HCT116 (cell line): ENCODE data around the gene TCF7L2. TPM values are rescaled to one million over a fixed set of nuclear protein-coding genes. Genes with fewer than 3 reads are reported as not detected.

Experiments
- ATAC-seq: fragments of 200-7000 bp; cut with Tn5 transposase; 2 replicates; pipeline ENCODE4 v1.9.1; 2020; ENCODE audit warnings: mild to moderate bottlenecking, moderate library complexity
- BruUV-seq: library from RNA; stranded (reverse); fragments of 400-500 nt; replicated peaks from 2 replicates; lab custom pipeline; 2021; lab: Mats Ljungman, UMichigan
- CTCF ChIA-PET: fragments of 300-600 bp; sonication (Branson Sonifier 250); formaldehyde crosslinking; loops from one replicate; lab custom pipeline; 2021; ENCODE audit warnings: antibody characterized with exemption; lab: Charles Lee
- POLR2A ChIA-PET: fragments of 300-600, 350-600 bp; sonication (Branson Sonifier 250); formaldehyde crosslinking; loops from one replicate; lab custom pipeline; 2021; ENCODE audit warnings: antibody characterized with exemption; lab: Charles Lee
- RAD21 ChIA-PET, 2 experiments: fragments of 300-600 bp; sonication (Branson Sonifier 250); formaldehyde crosslinking; loops; one replicate each; lab custom pipeline; 2023; ENCODE audit warnings: low total read pairs in 2 of 2; ENCODE audit not compliant: uncharacterized antibody in 2 of 2, unreplicated experiment in 2 of 2, low non-redundant PET in 1 of 2; lab: Charles Lee
- DNase-seq: peaks from one replicate; pipeline ENCODE4 v3.0.0-alpha.2; 2010; ENCODE audit warnings: low read depth, low spot score
- H2AFZ ChIP-seq: fragments of 200-600 bp; shearing (Covaris generic), sonication (generic); 2 replicates; pipeline ENCODE4 v1.6.1; 2017; ENCODE audit warnings: low read depth, mixed run types, mixed read lengths, antibody characterized with exemption, low read length; ENCODE audit not compliant: poor library complexity, severe bottlenecking
- H3K27ac ChIP-seq: 2 replicates; pipeline ENCODE4 v1.5.1; 2012; ENCODE audit warnings: low read depth, low read length
- H3K27me3 ChIP-seq: fragments of 200-600 bp; sonication (generic); 2 replicates; pipeline ENCODE4 v1.6.1; 2016; ENCODE audit warnings: mixed run types, low read length, mixed read lengths; ENCODE audit not compliant: insufficient read depth
- H3K36me3 ChIP-seq, 2 experiments: fragments of 200-500 bp in 1 of 2; fragments of 200-600 bp in 1 of 2; sonication (Bioruptor generic) in 1 of 2; sonication (generic) in 1 of 2; 2 replicates each; pipeline versions ENCODE4 v1.5.1 to v1.6.1; 2014 to 2016; ENCODE audit warnings: low read length in 2 of 2, inconsistent platforms in 1 of 2, mixed read lengths in 1 of 2, mixed run types in 1 of 2; ENCODE audit not compliant: insufficient read depth in 2 of 2, control insufficient read depth in 1 of 2
- H3K4me1 ChIP-seq, 2 experiments: fragments of 200-600 bp in 1 of 2; sonication (generic) in 1 of 2; 2 replicates each; pipeline versions ENCODE4 v1.5.1 to v1.6.1; 2012 to 2017; ENCODE audit warnings: low read length in 2 of 2, inconsistent platforms in 1 of 2, mild to moderate bottlenecking in 1 of 2, mixed read lengths in 1 of 2, mixed run types in 1 of 2, moderate library complexity in 1 of 2; ENCODE audit not compliant: insufficient read depth in 2 of 2, control insufficient read depth in 1 of 2
- H3K4me2 ChIP-seq: fragments of 200-600 bp; sonication (generic); 2 replicates; pipeline ENCODE4 v1.6.1; 2017; ENCODE audit warnings: mixed run types, low read length, mixed read lengths
- H3K4me3 ChIP-seq, 2 experiments: fragments of 200-600 bp in 1 of 2; sonication (generic) in 1 of 2; replicated peaks in 1 of 2; 2 replicates each; pipeline ENCODE4 v1.5.1; 2011 to 2016; ENCODE audit warnings: low read length in 2 of 2, control low read depth in 1 of 2, low read depth in 1 of 2, mild to moderate bottlenecking in 1 of 2, mixed read lengths in 1 of 2, mixed run types in 1 of 2
- H3K79me2 ChIP-seq: fragments of 200-600 bp; sonication (generic); 2 replicates; pipeline ENCODE4 v1.6.1; 2017; ENCODE audit warnings: mild to moderate bottlenecking, mixed run types, low read length, moderate library complexity, mixed read lengths; ENCODE audit not compliant: insufficient read depth
- H3K9ac ChIP-seq: fragments of 200-600 bp; sonication (generic); 2 replicates; pipeline ENCODE4 v1.6.1; 2016; ENCODE audit warnings: low read length, mixed read lengths
- H3K9me2 ChIP-seq: fragments of 200-600 bp; sonication (generic), shearing (Covaris generic); 2 replicates; pipeline ENCODE4 v1.6.1; 2017; ENCODE audit warnings: mixed run types, mild to moderate bottlenecking, moderate library complexity; ENCODE audit not compliant: insufficient read depth
- H3K9me3 ChIP-seq, 2 experiments: fragments of 200-500 bp in 1 of 2; fragments of 200-600 bp in 1 of 2; sonication (Bioruptor generic) in 1 of 2; sonication (generic) in 1 of 2; 2 replicates each; pipeline ENCODE4 v1.6.1; 2014 to 2017; ENCODE audit warnings: low read length in 2 of 2, mixed read lengths in 2 of 2, inconsistent platforms in 1 of 2, low read depth in 1 of 2, mild to moderate bottlenecking in 1 of 2, mixed run types in 1 of 2, moderate library complexity in 1 of 2; ENCODE audit not compliant: control insufficient read depth in 1 of 2, insufficient read depth in 1 of 2
- H4K20me1 ChIP-seq: fragments of 200-600 bp; sonication (generic), shearing (Covaris generic); 2 replicates; pipeline ENCODE4 v1.6.1; 2017; ENCODE audit warnings: mixed run types, mild to moderate bottlenecking, moderate library complexity; ENCODE audit not compliant: insufficient read depth
- CEBPB ChIP-seq: IDR thresholded peaks from 2 replicates; pipeline ENCODE4 v1.6.1; 2012; ENCODE audit warnings: low read depth
- ELF1 ChIP-seq: IDR thresholded peaks from 2 replicates; pipeline ENCODE4 v1.6.1; 2012; ENCODE audit warnings: low read depth, borderline replicate concordance
- EZH2 ChIP-seq: fragments of 200-600 bp; sonication (generic); IDR thresholded peaks from 2 replicates; pipeline ENCODE4 v1.6.1; 2017; ENCODE audit warnings: antibody characterized with exemption, mixed run types
- EZH2phosphoT487 ChIP-seq: fragments of 200-600 bp; IDR thresholded peaks from 2 replicates; pipeline ENCODE4 v1.6.1; 2018; ENCODE audit warnings: antibody characterized with exemption, borderline replicate concordance
- FOSL1 ChIP-seq: IDR thresholded peaks from 2 replicates; pipeline ENCODE4 v1.6.1; 2012; ENCODE audit warnings: low read depth
- POLR2A ChIP-seq: IDR thresholded peaks from 2 replicates; pipeline ENCODE4 v1.7.0; 2011; ENCODE audit warnings: borderline replicate concordance; ENCODE audit not compliant: insufficient read depth, insufficient read length; ENCODE audit errors: extremely low read depth
- POLR2AphosphoS5 ChIP-seq: IDR thresholded peaks from 2 replicates; pipeline ENCODE4 v1.6.1; 2011; ENCODE audit warnings: mild to moderate bottlenecking, low read depth, low read length, moderate library complexity
- RAD21 ChIP-seq: IDR thresholded peaks from 2 replicates; pipeline ENCODE4 v1.6.1; 2012; ENCODE audit warnings: low read depth, mild to moderate bottlenecking
- REST ChIP-seq: IDR thresholded peaks from 2 replicates; pipeline ENCODE4 v1.6.1; 2012; ENCODE audit warnings: low read depth
- SIN3A ChIP-seq: IDR thresholded peaks from 2 replicates; pipeline ENCODE4 v1.6.1; 2012; ENCODE audit warnings: low read depth
- SP1 ChIP-seq: IDR thresholded peaks from 2 replicates; pipeline ENCODE4 v1.6.1; 2012; ENCODE audit warnings: low read depth
- SRF ChIP-seq: IDR thresholded peaks from 2 replicates; pipeline ENCODE4 v1.6.1; 2012; ENCODE audit warnings: low read depth
- TCF7L2 ChIP-seq: IDR thresholded peaks from 2 replicates; pipeline ENCODE4 v1.7.0; 2011; ENCODE audit warnings: borderline replicate concordance, inconsistent platforms; ENCODE audit not compliant: insufficient read depth, insufficient read length; ENCODE audit errors: extremely low read depth
- YY1 ChIP-seq: IDR thresholded peaks from 2 replicates; pipeline ENCODE4 v1.6.1; 2011; ENCODE audit warnings: low read length, low read depth, moderate library complexity, mild to moderate bottlenecking; ENCODE audit not compliant: insufficient replicate concordance; ENCODE audit errors: extremely low read depth
- ZBTB33 ChIP-seq: IDR thresholded peaks from 2 replicates; pipeline ENCODE4 v1.6.1; 2011; ENCODE audit warnings: mild to moderate bottlenecking, low read length, moderate library complexity; ENCODE audit not compliant: insufficient replicate concordance; ENCODE audit errors: extremely low read depth
- ZFX ChIP-seq: fragments of 450-650 bp; IDR thresholded peaks from 2 replicates; pipeline ENCODE4 v1.6.1; 2017
- ZNF274 ChIP-seq: fragments of 200-500 bp; sonication (Bioruptor generic); IDR thresholded peaks from 2 replicates; pipeline ENCODE4 v1.6.1; 2014; ENCODE audit warnings: mild to moderate bottlenecking, low read depth, low read length, inconsistent platforms
- intact Hi-C: fragments of 100-400 bp; cut with micrococcal nuclease; formaldehyde crosslinking; loops from 2 replicates; pipeline ENCODE4 v1.10.0; 2022
- total RNA-seq: library from RNA; stranded (reverse); gene quantifications from one replicate; pipeline ENCODE4 v1.2.1, GENCODE V29; 2021; ENCODE audit not compliant: unreplicated experiment
- TF ChIP-seq, protein P1 (sequence below), 3 experiments: fragments of 200-600 bp in 1 of 3; sonication (generic) in 1 of 3; IDR thresholded peaks in 2 of 3; conservative IDR thresholded peaks in 1 of 3; 2 replicates each; pipeline ENCODE4 v1.5.1; 2012 to 2017; ENCODE audit warnings: low read depth in 2 of 3, low read length in 2 of 3, antibody characterized with exemption in 1 of 3, borderline replicate concordance in 1 of 3, control low read depth in 1 of 3, mild to moderate bottlenecking in 1 of 3, mixed read lengths in 1 of 3, mixed run types in 1 of 3, moderate library complexity in 1 of 3; ENCODE audit not compliant: insufficient read depth in 1 of 3
- TF ChIP-seq, protein P2 (sequence below): IDR thresholded peaks from 2 replicates; pipeline ENCODE4 v1.6.1; 2012

Gene TCF7L2
- total RNA-seq, 1 experiment from 2014 or later = 164 TPM

DNA sequence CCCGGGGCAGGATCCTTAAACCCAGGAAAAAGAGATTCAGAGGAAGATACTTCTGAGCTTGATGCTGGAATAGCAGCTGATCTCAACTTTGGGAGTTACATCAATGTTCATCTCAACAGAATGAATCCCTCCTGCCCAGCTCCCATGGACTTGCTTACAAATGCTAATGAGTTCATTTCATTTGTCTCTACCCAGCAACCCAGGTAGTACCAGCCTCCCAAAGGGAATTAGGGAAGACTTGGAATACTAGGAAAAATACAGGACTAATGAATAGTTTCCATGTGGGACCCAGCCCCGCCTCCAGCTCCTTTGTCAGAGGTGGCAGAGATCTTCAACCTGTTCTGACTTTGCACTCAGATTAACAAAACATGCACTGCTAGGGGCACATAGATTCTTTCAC is 22.1 kb upstream of the TCF7L2 start:
- intact Hi-C loops = no loop called here
- H2AFZ ChIP-seq = no peak overlapping the region
- no peaks in the 10 kb centered on the region for H3K9me2 ChIP-seq
- no peaks in the 10 kb centered on the region for H3K9me3 ChIP-seq
- H3K4me1 ChIP-seq = no peaks in the 10 kb centered on the region
- BruUV-seq = no TSS peak
- H3K4me3 ChIP-seq = no peak overlapping the region
- no peaks in the 10 kb centered on the region for H3K79me2 ChIP-seq
- DNase-seq (no peak), ATAC-seq (no peak)
- no peak overlapping the region for H3K4me2 ChIP-seq
- TF ChIP-seq TCF7L2 (no peak), EZH2 (no peak), ZNF274 (no peak), POLR2AphosphoS5 (no peak), CEBPB (no peak), ZFX (no peak), ZBTB33 (no peak), SP1 (no peak), POLR2A (no peak), RAD21 (no peak), FOSL1 (no peak), REST (no peak), YY1 (no peak), EZH2phosphoT487 (no peak), SRF (no peak), ELF1 (no peak), SIN3A (no peak)
- TF ChIP-seq, protein P1, sequence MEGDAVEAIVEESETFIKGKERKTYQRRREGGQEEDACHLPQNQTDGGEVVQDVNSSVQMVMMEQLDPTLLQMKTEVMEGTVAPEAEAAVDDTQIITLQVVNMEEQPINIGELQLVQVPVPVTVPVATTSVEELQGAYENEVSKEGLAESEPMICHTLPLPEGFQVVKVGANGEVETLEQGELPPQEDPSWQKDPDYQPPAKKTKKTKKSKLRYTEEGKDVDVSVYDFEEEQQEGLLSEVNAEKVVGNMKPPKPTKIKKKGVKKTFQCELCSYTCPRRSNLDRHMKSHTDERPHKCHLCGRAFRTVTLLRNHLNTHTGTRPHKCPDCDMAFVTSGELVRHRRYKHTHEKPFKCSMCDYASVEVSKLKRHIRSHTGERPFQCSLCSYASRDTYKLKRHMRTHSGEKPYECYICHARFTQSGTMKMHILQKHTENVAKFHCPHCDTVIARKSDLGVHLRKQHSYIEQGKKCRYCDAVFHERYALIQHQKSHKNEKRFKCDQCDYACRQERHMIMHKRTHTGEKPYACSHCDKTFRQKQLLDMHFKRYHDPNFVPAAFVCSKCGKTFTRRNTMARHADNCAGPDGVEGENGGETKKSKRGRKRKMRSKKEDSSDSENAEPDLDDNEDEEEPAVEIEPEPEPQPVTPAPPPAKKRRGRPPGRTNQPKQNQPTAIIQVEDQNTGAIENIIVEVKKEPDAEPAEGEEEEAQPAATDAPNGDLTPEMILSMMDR (IDR thresholded peaks at IDR 0.05 in 2 of 3, conservative IDR thresholded peaks at IDR 0.05 in 1 of 3; ENCODE audit: borderline replicate concordance in 1 of 3, insufficient read depth in 1 of 3, low read depth in 2 of 3, low read length in 2 of 3) = no peak
- TF ChIP-seq, protein P2, sequence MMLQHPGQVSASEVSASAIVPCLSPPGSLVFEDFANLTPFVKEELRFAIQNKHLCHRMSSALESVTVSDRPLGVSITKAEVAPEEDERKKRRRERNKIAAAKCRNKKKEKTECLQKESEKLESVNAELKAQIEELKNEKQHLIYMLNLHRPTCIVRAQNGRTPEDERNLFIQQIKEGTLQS = no peak
- no peaks in the 10 kb centered on the region for H4K20me1 ChIP-seq
- no peaks in the 10 kb centered on the region for H3K36me3 ChIP-seq
- H3K27me3 ChIP-seq = no peaks in the 10 kb centered on the region
- RAD21 ChIA-PET = no interaction called here
- no peak overlapping the region for H3K9ac ChIP-seq
- CTCF ChIA-PET = no interaction called here
- no peak overlapping the region for H3K27ac ChIP-seq
- POLR2A ChIA-PET = interaction anchor here (1.6 kb wide), 1 partner anchor 12 kb away, joined by 5 read pairs; no protein-coding TSS in a partner anchor
